ENCODE data around the gene SULT1C3. TPM values are rescaled to one million over a fixed set of nuclear protein-coding genes. Genes with fewer than 3 reads are reported as not detected.

The SULT1C3 gene
- total RNA-seq, 2 donors from 2014 or later: not detected

GRCh38 chr2:108200569-108200968 is 39.2 kb upstream of the SULT1C3 start:
- Histone ChIP-seq H3K27me3 (replicated peaks; ENCODE audit: insufficient read depth) (no peaks in the 10 kb centered on the region), H3K36me3 (no peaks in the 10 kb centered on the region), H3K4me1 (ENCODE audit: control insufficient read depth in 1 of 2, low read depth in 2 of 2) (no peaks in the 10 kb centered on the region), H3K4me3 (no peak overlapping the region), H3K9me3 (no peaks in the 10 kb centered on the region), H3K27ac (no peak overlapping the region)
- DNase-seq (ENCODE audit: low spot score): no peak
- ATAC-seq (ENCODE audit: insufficient number of reproducible peaks, low FRiP score, low read depth): no peak
- no peak for TF ChIP-seq CTCF (IDR thresholded peaks at IDR 0.05)

- TF ChIP-seq CTCF (IDR thresholded peaks at IDR 0.05): no peak
- H3K36me3 ChIP-seq: no peaks in the 10 kb centered on the region
- H3K27ac ChIP-seq: no peak overlapping the region
- no peak overlapping the region for H3K4me3 ChIP-seq
- no peak for DNase-seq (ENCODE audit: low spot score)
- no peaks in the 10 kb centered on the region for H3K27me3 ChIP-seq (replicated peaks; ENCODE audit: insufficient read depth)
- H3K4me1 ChIP-seq (ENCODE audit: control insufficient read depth in 1 of 2, low read depth in 2 of 2): peaks cover 0 to 5% of the 10 kb centered on the region in 2 donors
- ATAC-seq (ENCODE audit: insufficient number of reproducible peaks, low FRiP score, low read depth): no peak
- H3K9me3 ChIP-seq: peaks cover 6% of the 10 kb centered on the region
Observed at GRCh38 chr2:108212671-108213070, 27.1 kb upstream of the SULT1C3 start.

DNA sequence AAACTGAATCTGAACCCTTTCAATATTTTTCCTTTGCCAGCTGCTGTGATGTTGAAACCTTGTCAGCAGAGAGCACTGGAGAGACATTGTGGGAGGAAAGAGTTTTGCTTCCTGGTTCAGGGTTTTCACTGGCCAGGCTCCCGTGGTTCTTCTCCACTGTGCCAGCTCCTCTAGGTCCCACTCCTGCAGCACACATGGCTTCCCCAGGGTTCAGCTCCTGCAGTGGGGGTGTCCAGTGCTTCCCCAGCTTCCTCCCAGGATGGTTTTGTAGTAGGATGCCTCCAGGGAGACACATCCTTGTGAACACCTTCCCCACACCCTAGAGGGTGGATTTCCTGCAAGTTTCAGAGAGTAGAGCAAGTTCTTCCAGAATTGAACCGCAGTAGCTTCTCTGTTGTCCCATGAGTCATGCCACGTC is 24.0 kb upstream of the SULT1C3 start:
- Histone ChIP-seq H3K4me3 (no peak overlapping the region), H3K36me3 (no peaks in the 10 kb centered on the region), H3K27ac (no peak overlapping the region), H3K27me3 (replicated peaks; ENCODE audit: insufficient read depth) (no peaks in the 10 kb centered on the region), H3K4me1 (ENCODE audit: control insufficient read depth in 1 of 2, low read depth in 2 of 2) (peaks cover 0 to 10% of the 10 kb centered on the region in 2 donors), H3K9me3 (no peaks in the 10 kb centered on the region)
- DNase-seq (ENCODE audit: low spot score) (no peak), ATAC-seq (ENCODE audit: insufficient number of reproducible peaks, low FRiP score, low read depth) (no peak)
- no peak for TF ChIP-seq CTCF (IDR thresholded peaks at IDR 0.05)

GRCh38 chr2:108217211-108217610 is 22.6 kb upstream of the SULT1C3 start:
- no peak for TF ChIP-seq CTCF (IDR thresholded peaks at IDR 0.05)
- Histone ChIP-seq H3K27me3 (replicated peaks; ENCODE audit: insufficient read depth) (no peaks in the 10 kb centered on the region), H3K36me3 (no peaks in the 10 kb centered on the region), H3K4me3 (no peak overlapping the region), H3K27ac (no peak overlapping the region), H3K4me1 (ENCODE audit: control insufficient read depth in 1 of 2, low read depth in 2 of 2) (peaks cover 8 to 24% of the 10 kb centered on the region in 2 donors), H3K9me3 (no peaks in the 10 kb centered on the region)
- DNase-seq (ENCODE audit: low spot score) (no peak), ATAC-seq (ENCODE audit: insufficient number of reproducible peaks, low FRiP score, low read depth) (no peak)

DNA sequence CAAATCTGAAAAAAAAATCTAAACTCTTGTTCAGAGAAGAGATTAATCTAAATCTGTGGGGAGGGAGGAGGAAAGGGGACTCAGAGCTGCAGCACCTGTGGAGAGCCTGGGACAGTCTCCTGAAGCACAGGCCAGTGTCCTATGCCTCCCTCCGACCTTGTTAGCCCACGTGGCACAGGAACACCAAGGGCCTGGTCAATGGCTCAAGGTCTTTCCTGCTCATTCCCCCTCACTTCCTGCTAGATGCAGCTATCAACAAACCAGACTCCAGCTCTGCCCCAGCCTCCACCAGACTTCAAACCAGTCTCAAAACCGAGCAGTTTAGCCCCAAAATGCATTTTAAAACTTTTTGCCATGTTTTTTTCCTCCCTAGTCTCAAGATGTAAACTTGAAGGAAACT is 20.1 kb upstream of the SULT1C3 start:
- ATAC-seq (ENCODE audit: insufficient number of reproducible peaks, low FRiP score, low read depth) (no peak), DNase-seq (ENCODE audit: low spot score) (no peak)
- H3K27me3 ChIP-seq (replicated peaks; ENCODE audit: insufficient read depth): no peaks in the 10 kb centered on the region
- no peak overlapping the region for H3K4me3 ChIP-seq
- no peak overlapping the region for H3K27ac ChIP-seq
- H3K4me1 ChIP-seq (ENCODE audit: control insufficient read depth in 1 of 2, low read depth in 2 of 2): peaks cover 8 to 24% of the 10 kb centered on the region in 2 donors
- no peaks in the 10 kb centered on the region for H3K36me3 ChIP-seq
- no peak for TF ChIP-seq CTCF (IDR thresholded peaks at IDR 0.05)
- H3K9me3 ChIP-seq: no peaks in the 10 kb centered on the region

Measured in thoracic aorta (tissue), 2 donors.